NAMALWA (cell line): Measurements from ENCODE around the gene CCDC148.
"Not testable (repeated sequence)": the region's sequence is repeated elsewhere in the genome, so short reads cannot be mapped to it uniquely, and the experiment has no call there.

Experiments
- DNase-seq: peaks from one replicate; pipeline ENCODE4 v3.0.0-alpha.2; 2015; ENCODE audit warnings: low spot score

Gene CCDC148

DNA sequence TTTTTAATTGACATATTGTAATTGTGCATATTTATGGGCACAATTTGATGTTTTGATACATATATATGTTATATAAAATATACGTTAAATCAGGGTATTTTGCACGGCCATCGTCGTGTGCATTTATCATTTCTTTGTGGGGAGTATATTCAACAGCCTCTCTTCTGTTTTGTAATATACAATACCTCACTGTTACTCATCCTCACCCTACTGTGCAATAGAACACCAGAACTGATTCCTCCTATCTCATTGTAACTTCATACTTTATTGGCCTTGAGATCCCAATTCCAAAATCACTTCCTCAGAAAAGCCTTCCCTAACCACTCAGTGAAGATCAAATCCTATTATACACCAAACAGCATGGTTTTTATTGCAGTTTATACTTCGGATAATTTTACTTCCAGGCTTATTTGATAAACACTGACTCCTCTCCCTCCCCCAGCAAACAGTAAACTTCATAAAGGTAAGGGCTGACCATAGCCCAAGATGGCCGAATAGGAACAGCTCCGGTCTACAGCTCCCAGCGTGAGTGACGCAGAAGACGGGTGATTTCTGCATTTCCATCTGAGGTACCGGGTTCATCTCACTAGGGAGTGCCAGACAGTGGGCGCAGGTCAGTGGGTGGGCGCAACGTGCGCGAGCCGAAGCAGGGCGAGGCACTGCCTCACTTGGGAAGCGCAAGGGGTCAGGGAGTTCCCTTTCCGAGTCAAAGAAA lies 105.6 kb downstream of the CCDC148 start:
- DNase-seq: not testable (repeated sequence)

GRCh38 chr2:158346032-158346431 lies 110.5 kb downstream of the CCDC148 start:
- DNase-seq: no peak

DNA sequence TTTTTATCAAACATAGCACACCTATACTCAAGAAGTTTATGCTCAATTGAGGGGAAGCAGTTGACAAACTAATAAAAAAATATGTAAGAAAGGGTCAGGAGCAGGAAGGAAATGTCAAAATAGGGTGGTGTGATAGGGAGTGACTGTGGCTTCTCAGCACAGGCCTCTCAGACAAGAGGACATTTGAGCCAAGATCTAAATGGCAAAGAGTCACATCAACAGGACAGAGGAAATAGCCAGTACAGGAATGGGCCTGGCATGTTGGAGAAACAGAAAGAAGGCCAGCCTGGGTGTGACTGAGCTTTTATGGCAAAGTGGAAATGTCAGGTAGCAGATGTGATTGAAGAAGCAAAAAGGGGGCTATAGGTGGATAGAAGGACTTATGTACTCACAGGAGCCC lies 117.0 kb downstream of the CCDC148 start:
- no peak for DNase-seq

GRCh38 chr2:158337018-158337417 lies 119.5 kb downstream of the CCDC148 start:
- no peak for DNase-seq

- not testable (repeated sequence) for DNase-seq
These were observed 124.8 kb downstream of the CCDC148 start for GRCh38 chr2:158331799-158332198.

DNA sequence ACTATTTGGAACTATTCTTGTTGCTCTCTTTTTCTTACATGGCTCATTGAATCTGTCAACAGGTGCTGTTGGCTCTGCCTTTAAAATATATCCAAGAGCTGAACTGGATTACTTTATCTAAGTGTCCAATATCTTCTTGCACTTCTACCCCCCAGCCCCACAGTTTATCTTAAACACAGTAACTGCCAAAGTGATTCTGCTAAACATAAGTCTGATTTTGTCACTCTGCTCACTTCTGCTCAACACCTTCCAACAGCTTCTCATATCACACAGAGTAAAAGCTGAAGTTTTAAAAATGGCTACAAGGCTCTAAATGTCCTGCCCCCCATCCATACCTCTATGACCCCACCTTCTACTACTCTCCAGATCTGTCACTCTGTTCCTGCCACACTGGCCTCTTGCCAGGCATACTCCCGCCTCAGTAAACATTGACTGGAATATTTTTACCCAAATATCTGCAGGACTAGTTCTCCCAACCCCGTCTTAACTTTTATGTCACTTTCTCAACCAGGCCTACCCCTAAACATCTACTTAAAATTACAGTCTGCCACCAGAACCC lies 130.7 kb downstream of the CCDC148 start:
- DNase-seq: no peak

GRCh38 chr2:158325031-158325781 lies 131.3 kb downstream of the CCDC148 start:
- DNase-seq: no peak

DNA sequence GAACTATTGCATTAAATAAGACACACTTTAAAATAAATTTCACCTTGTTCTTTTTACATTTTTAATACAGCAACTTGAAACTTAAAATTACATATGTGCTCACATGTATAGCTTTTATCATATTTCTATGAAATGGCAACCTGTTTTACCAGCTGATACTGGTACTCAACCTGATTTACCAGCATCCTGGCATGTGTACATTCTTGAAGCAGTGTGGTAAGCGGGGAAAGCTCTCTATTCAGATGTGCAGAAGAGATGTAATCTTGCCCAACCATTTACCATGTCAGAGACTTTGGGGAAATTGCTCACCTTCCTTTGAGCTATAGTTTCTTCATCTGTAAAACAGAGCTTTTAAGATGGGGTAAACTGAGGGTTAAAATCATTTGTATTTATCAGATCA lies 133.2 kb downstream of the CCDC148 start:
- DNase-seq: no peak

- DNase-seq: no peak
These were observed 135.3 kb downstream of the CCDC148 start for GRCh38 chr2:158321264-158321663.

DNA sequence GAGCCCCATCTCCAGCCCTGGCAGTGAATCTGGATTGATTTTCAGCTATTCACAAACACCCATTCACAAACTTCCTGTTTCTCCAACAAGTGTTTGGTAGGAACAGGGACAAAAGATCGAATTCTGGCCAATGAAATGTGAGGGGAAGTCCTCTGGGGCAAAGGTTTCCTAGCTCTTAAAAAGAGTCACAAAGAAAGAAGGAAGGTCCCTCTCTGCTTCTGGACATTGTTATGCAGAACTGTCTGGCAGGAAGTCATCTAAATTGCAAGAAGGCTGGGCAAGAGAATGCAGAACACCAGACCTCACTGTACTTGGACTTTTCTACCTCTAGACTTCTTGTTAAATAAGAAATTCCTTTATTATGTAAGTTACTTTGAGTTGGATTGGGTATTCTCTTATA lies 137.3 kb downstream of the CCDC148 start:
- DNase-seq: no peak

DNA sequence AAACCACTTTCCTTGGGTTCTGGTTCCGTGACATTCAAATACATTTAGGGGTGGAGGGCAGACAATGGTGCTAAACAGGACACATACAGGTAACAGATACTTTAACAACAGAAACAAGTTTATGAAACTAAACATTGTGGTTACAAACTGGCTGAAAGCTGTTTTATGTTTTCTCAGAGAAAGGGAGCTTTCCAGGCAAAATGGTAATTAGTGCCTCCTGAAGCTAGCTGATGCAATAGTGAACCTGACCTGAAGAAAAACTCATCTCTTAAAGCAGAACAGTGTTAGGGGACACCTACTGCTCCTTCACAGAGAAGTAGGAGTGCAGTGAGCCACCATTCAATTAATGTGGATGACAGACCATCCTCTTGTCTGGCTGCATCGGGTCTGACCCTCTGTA lies 138.9 kb downstream of the CCDC148 start:
- no peak for DNase-seq

DNA sequence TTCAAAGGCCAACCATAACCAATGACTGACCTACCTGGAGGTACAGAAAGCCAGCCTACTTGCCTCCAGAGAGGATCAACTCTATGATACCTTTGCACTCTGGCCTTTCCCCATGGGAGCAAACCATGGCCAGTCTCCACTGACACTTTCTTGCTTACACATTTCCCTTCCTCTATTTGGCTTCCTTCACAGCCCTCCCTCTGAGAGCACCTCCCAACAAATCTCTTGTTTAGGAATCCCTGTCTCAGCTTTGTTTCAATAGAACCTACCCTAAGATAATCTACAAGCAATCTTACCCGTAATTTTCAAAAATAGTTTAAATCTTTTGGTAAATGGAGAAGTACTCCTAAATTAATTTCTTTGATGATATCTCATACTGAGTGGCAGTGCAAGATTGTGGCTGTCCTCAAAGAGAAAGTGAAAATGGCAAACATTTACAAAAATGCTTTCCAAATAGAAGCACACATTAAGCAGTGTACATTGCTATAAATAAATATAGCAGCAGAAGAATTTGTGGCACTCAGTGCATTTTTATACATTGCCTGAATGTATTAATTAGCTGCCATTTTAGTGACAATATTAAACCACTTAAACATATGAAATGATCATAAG lies 140.6 kb downstream of the CCDC148 start:
- DNase-seq: no peak

- no peak for DNase-seq
These were observed 141.6 kb downstream of the CCDC148 start for GRCh38 chr2:158315000-158315399.

- no peak for DNase-seq
These were observed 142.8 kb downstream of the CCDC148 start for GRCh38 chr2:158313734-158314133.

- DNase-seq: no peak
These were observed 143.6 kb downstream of the CCDC148 start for GRCh38 chr2:158312981-158313380.

DNA sequence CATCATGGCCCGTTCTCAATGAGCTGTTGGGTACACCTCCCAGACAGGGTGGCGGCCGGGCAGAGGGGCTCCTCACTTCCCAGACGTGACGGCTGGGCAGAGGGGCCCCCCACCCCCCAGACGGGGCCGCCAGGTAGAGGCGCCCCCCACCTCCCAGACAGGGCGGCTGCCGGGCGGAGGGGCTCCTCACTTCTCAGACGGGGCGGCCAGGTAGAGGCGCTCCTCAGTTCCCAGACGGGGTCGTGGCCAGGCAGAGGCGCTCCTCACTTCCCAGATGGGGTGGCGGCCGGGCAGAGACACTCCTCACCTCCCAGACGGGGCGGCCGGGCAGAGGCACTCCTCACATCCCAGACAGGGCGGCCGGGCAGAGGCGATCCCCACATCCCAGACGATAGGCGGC lies 146.1 kb downstream of the CCDC148 start:
- DNase-seq: not testable (repeated sequence)

DNA sequence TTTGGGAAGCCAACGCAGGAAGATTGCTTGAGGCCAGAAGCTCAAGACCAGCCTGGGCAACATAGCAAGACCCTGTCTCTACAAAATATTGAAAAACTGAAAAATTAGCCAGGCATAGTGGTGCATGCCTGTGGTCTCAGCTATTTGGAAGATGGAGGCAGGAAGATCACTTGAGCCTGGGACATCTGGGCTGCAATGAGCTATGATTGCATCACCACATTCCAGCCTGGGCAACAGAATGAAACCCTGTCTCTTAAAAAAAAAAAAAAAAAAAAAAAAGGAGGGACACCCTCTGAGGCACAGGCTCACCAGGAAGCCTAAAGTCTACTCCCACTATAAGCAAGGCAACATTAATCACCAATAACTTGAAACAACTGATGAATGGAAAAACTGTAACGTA lies 151.1 kb downstream of the CCDC148 start:
- no peak for DNase-seq

- no peak for DNase-seq
These were observed 156.2 kb downstream of the CCDC148 start for GRCh38 chr2:158300394-158300793.

GRCh38 chr2:158297606-158298005 lies 158.9 kb downstream of the CCDC148 start:
- no peak for DNase-seq

- no peak for DNase-seq
These were observed 159.4 kb downstream of the CCDC148 start for GRCh38 chr2:158297120-158297519.

DNA sequence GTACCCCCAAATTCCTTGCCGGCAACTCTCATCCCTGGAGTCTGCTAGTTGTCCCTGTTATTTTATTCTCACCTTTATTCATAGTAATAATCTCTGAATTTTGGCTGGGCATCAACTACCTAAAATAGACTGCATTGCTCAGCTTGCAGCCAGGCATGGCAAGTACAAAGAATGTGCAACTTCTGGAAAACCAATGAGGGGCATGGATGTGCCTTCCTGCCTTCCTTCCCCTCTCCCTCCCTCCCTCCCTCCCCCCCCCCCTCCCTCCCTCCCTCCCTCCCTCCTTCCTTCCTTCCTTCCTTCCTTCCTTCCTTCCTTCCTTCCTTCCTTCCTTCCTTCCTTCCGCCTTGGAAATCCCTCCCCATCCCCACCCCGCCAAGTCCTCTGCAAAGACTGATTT lies 162.8 kb downstream of the CCDC148 start:
- no peak for DNase-seq

DNA sequence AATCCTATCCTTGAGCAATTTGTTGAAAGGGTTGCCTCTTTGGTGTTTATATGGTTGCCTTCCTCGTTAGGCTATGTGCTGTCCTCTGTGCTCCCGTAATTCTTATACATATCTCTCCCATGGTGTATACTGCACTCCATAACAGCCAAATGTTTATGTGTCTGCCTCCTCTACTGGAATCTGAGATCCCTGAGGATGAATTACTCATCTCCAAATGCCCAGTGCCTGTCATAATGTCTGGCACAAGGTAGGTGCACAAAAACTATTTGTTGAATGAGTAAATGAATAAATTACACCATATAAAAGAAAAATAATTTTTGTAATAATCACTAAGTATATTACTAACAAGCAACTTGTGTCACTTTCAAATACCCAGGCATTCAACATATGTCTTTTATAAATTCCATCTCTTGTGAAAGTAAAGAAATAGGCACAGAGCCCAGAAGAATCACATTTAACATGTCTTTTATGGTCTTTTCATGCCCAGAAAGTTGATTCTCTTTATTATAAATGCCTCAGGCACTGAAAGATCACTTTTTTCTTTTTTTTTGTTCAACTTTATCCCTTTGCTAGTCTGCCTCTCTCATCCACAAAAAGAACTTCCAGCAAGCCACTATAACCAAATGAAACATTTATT lies 164.9 kb downstream of the CCDC148 start:
- no peak for DNase-seq
